ENCODE results near the gene PLOD2. TPM values are rescaled to one million over a fixed set of nuclear protein-coding genes. Genes with fewer than 3 reads are reported as not detected.

Gene PLOD2
- total and polyA plus RNA-seq, 9 of the 15 experiments (the other 6 are each of a cell fraction or from before 2014, with no cell fraction given): 0.18 to 1.5 (median 0.58) TPM

DNA sequence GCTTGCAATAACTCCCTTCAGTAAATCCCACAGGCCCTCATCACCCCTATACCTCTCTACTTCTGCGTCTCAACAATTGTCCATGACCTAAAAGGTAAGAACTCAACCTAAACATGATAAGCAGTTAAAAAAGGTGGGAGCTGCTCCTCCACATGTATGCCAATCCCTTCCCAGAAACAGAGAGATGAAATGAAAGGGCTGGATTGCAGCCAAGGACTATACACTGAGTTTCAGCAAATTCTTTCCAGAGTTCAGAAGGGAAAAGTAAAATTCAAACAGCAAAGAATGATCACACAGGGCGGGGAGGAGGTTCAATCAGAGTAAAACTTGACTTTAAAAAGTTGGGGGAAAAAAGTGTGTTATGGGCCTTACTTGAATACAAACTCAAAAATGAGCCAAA, 27.5 kb downstream of the PLOD2 start (continued):
- TF ChIP-seq ZKSCAN8 (CRISPR knock-in tag; IDR thresholded peaks at IDR 0.05) (no peak), MBD2 (IDR thresholded peaks at IDR 0.05; ENCODE audit: borderline replicate concordance, low read depth) (no peak), ZNF79 (CRISPR knock-in tag; IDR thresholded peaks at IDR 0.05; ENCODE audit: low read depth) (no peak), ZZZ3 (IDR thresholded peaks at IDR 0.05) (no peak), ZBTB33 (CRISPR knock-in tag; IDR thresholded peaks at IDR 0.05) (no peak)

GRCh38 chr3:146131616-146132410, 29.2 kb downstream of the PLOD2 start:
- no peaks in the 10 kb centered on the region for H3K9me1 ChIP-seq (ENCODE audit: control insufficient read depth, insufficient read depth, low read length)
- H3K9me3 ChIP-seq (replicated peaks; ENCODE audit: control insufficient read depth, insufficient read depth, low read depth, low read length): no peaks in the 10 kb centered on the region
- POLR2A ChIA-PET: no interaction called here
- BruUV-seq (replicated peaks): no TSS peak
- no peak overlapping the region for H3K4me3 ChIP-seq
- ATAC-seq (no peak), DNase-seq (ENCODE audit: extremely low read depth in 1 of 4, low spot score in 3 of 4) (no peak), FAIRE-seq (no peak)
- 0% methylated on average over 5 of the region's 5 CpGs for WGBS (ENCODE audit: insufficient coverage, low coverage, missing lambda C conversion rate)
- no peak overlapping the region for H3K27ac ChIP-seq (ENCODE audit: extremely low read depth, low read depth, low read length)
- H4K20me1 ChIP-seq (replicated peaks; ENCODE audit: control insufficient read depth, insufficient read depth, low read length): no peaks in the 10 kb centered on the region
- no peaks in the 10 kb centered on the region for H3K36me3 ChIP-seq (ENCODE audit: control insufficient read depth, insufficient read depth, low read length)
- no peaks in the 10 kb centered on the region for H3K79me2 ChIP-seq (ENCODE audit: control insufficient read depth, insufficient read depth, low read length)
- in situ Hi-C loops (cut with MboI) (no loop called here), intact Hi-C loops (cut with micrococcal nuclease) (no loop called here)
- CTCF ChIA-PET (ENCODE audit: low intra/inter-chr PET ratio): no interaction called here
- H2AFZ ChIP-seq (ENCODE audit: low read depth, low read length): no peak overlapping the region
- no peaks in the 10 kb centered on the region for H3K27me3 ChIP-seq (ENCODE audit: control insufficient read depth in 2 of 2, insufficient read depth in 2 of 2, low read length in 2 of 2)
- no peak overlapping the region for H3K9ac ChIP-seq (ENCODE audit: insufficient read depth in 1 of 2, low read depth in 2 of 2, low read length in 2 of 2)
- H3K4me1 ChIP-seq (replicated peaks in 1 of 2; ENCODE audit: control insufficient read depth in 2 of 2, insufficient read depth in 2 of 2, low read length in 2 of 2): no peaks in the 10 kb centered on the region
- H3K4me2 ChIP-seq (ENCODE audit: insufficient read depth, low read length): no peak overlapping the region
- no peak for TF ChIP-seq E2F6 (IDR thresholded peaks at IDR 0.05; ENCODE audit: borderline replicate concordance in 1 of 2, extremely low read depth in 1 of 2, insufficient read depth in 1 of 2, insufficient read length in 1 of 2, low read depth in 1 of 2, low read length in 1 of 2, poor library complexity in 1 of 2, severe bottlenecking in 1 of 2)
- no peak for TF ChIP-seq NR1H2 (CRISPR knock-in tag; IDR thresholded peaks at IDR 0.05)
- TF ChIP-seq TRIM25 (IDR thresholded peaks at IDR 0.05; ENCODE audit: borderline replicate concordance): no peak
- TF ChIP-seq PREB (CRISPR knock-in tag; IDR thresholded peaks at IDR 0.05): no peak
- TF ChIP-seq MTA3 (IDR thresholded peaks at IDR 0.05; ENCODE audit: borderline replicate concordance): no peak
- no peak for TF ChIP-seq NFIC (IDR thresholded peaks at IDR 0.05)
